Stimulated activated CD4-positive, alpha-beta T cell treated with anti-CD3 and anti-CD28 coated beads, Interleukin-2, amount 100 ng/mL, for 4 hours (primary cell): ENCODE measurements around the gene PIK3R4.

Source experiments
- DNase-seq: peaks from one replicate; pipeline ENCODE4 v3.0.0-alpha.2; 2020; ENCODE audit warnings: low read depth

PIK3R4 gene

GRCh38 chr3:130746246-130747039 is at the start of gene PIK3R4:
Gene PIK3R4 (minus strand): TSS chr3:130746829. CDS start chr3:130745218, 1,611 bp downstream.
- peak; percentile 96 for DNase-seq

- DNase-seq, result no peak
These were observed 48.8 kb upstream of the PIK3R4 start for GRCh38 chr3:130795396-130795795.

DNA sequence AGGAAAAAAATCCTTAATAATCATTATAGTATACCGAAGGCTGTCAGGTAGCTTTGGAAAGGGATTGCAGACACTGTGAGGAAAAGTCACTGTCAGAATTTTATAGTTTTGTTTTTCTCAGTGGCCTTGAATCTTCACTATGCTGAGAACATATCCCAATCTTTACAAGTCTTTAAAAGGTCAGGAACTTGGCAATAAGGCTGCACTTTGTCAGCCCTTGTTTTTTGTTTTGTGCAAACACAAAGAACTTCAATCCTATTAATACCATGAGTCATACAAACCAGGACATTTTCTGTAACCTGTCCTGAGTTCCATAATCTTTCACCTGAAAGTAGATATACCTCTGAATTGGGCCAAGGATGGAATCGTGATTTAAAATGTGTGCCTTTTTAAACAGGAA is 45.6 kb upstream of the PIK3R4 start:
- no peak for DNase-seq

DNA sequence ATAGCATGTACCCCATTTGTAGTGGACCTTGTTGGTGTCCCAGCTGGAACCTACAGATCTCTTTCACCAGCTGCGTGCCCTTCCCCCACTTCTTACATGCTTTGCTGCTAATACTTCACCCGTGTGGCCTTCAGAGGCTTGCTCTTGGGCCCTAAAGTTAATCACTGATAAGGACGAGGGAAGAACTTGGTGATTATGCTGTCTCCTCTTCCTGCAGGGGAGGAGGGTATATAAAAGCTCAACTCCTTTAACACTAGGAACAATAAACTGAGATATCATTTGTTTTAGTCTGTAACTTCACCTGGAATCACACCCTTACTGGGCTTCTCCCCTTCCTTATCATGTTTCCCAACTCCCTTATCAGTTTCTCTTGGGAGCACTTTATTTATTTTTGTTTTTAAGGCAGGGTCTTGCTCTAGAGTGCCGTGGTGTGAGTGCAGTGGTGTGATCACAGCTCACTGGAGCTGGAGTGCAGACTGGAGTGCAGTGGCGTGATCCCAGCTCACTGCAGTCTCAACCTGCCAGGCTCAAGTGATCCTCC is 43.2 kb upstream of the PIK3R4 start:
- DNase-seq, result no peak

GRCh38 chr3:130787422-130788068 is 40.9 kb upstream of the PIK3R4 start:
- no peak for DNase-seq

DNA sequence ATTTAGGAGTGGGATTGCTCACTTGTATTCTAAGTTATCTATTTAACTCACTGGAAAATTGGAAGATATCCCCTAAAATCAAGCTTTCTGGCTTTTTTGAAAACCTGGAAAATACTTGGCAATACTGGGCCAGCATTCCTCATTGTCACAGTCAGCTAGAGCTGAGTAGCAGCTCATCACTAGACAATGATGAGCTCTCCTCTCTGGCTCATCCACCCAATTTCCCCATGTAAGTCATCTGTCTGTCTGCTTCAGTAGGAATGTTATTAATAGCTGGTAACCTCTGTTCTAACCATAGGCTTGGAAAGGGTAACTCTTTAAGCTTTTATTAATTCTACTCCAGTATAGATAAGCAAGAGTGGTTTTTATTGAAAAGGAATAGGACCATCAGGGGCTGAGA is 39.7 kb upstream of the PIK3R4 start:
- no peak for DNase-seq

DNA sequence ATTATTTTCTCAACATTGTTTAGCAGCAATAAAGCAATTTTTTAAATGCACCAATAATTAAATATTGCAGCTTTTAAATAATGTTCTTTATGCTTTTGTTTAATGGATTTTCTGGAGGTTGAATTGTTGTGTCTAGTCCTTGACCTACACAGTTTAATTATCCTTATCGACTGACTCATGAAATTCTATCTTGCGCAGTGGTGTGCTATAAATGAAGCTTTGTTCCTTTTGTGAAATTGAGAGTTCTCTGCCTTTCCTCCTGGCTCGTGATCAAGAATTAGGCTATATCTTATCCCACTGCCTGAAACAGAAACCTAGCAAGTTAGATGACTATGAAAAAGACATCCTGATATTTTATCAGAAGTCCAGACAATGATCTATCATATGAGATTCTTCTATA is 37.0 kb upstream of the PIK3R4 start:
- no peak for DNase-seq

DNA sequence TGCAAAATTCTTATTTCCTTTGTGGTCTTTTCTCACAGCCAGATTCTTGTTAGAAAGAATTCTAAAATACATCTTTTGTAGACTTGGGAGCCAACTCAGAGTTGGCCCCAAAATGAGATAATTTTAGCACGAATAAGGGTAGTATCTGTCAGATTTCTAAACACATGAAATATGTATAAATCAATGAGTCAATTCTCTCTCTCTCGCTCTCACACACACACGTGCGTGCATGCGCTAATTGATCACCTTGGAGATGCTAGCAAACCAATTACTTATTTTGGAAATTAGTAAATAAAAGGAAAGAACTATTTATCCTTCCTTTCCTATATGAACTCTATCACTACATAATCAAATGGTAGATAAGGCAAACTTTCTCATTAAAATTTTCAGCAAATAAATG is 32.9 kb upstream of the PIK3R4 start:
- no peak for DNase-seq

DNA sequence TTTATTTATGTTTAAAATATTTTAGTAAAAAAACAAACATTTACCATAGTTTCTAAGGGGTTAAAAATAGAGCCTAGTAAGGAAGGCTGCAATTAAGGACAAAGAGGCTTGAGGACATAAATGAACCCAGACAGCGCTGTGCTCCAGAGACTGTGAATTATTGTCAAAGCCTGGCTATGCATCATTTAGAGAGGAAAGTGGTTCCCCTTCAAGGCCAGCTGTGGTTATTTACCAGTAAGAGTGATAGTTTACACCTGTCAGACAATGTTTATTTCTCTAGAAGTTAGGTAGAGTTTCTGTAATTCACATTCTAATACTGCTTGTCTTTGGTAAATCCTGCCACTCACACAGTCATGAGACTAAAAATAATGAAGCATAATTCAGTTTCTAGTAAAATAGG is 32.4 kb upstream of the PIK3R4 start:
- DNase-seq, result no peak

- DNase-seq, result no peak
These were observed 26.7 kb upstream of the PIK3R4 start for GRCh38 chr3:130773366-130773765.

DNA sequence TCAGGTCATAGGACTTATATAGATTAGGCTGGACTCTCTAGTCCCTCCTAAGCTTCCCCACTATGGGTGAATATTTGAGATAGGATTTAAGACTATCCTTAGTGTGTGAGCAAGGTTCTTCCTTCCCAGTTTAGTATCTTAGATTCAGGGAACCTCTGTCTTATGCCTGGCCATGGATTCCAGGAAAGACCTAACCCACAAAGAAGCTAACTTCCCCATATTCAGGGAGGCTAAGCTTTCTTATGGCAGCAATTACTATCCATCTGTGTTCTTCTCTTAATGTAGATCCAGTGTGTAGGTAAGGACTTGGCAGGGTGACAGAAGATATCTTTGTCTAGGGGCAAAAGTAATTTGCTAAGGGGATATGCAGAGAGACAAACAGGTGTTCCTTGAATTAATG is 25.5 kb upstream of the PIK3R4 start:
- DNase-seq, result no peak

- no peak for DNase-seq
These were observed 24.0 kb upstream of the PIK3R4 start for GRCh38 chr3:130770644-130771043.

- no peak for DNase-seq
These were observed 15.2 kb upstream of the PIK3R4 start for GRCh38 chr3:130761730-130762311.

GRCh38 chr3:130760922-130761321 is 14.3 kb upstream of the PIK3R4 start:
- DNase-seq, result no peak

DNA sequence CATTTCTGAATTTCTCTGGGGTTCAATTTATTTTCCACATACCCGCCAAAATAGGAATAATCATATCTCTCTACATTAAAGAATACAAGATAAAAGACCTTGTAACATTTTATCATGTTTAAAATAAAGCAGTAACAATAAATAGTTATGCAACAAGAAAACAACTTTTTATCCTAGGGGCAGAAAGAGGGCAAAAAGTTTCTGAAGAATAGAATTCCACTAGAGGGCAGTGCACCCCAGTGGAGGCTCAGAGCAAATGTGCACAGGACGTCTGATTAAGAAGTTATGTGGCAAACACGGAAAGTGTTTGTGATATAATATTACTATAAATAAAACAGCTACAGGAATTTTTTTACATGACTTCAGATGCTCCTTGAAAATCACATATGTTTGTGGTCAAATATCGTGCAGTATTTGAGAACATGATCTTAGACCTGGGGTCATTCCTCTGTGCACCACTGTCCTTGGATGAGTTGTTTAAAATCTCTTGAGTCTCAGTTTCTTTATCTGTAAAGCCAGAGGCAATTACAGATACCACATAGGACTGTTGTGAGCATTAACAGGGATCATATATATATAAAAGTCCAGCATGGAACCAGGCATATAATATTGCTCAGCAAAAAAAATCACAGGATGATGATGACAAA is 13.2 kb upstream of the PIK3R4 start:
- no peak for DNase-seq

DNA sequence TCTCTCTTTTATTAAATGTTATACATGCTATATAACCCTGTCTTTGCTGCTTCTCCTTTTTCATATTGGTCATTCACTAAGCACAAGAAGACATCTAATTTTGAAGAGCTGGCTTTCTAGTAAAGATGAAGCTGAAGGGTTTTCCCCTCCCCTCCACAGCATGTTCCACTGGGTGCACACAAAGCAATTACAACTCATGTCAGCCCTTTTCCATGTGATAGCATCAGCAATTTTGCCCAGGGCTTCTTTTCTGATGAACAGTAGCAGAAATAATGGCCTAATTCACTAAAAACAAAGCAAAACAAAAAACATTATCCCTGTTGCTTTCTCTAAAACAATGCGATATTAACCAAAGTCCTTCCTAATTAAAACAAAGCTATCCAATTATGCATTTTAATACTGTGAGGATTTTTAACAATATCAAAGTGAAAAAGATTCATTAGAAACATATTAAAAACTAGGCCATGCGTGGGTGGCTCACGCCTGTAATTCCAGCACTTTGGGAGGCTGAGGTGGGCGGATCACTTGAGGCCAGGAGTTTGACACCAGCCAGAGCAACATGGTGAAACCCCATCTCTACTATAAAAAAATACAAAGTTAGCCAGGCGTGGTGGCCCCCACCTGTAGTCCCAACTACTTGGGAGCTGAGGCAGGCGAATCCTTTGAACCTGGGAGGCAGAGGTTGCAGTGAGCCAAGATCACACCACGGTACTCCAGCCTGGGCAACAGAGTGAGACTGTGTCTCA is 12.2 kb upstream of the PIK3R4 start:
- no peak for DNase-seq

DNA sequence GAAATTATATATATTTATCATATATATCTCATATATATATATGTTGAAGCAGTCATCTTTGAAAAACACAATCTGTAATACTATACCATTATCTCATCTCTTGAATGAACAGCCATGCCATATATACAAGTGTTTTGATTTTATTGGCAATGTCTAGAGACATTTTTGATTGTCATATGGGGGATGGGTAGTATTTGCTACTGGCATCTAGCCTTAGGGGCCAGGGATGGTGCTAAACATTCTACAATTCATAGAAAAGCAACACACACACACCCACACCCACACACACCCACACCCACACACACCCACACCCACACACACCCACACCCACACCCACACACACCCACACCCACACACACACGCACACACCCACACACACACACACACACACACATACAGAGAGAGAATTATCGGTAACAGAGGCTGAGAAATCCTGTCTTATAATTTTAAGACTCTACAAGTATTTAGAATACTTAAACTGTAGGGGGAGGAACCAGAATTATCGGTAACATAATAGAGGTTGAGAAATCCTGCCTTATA is 11.1 kb upstream of the PIK3R4 start:
- DNase-seq, result no peak

DNA sequence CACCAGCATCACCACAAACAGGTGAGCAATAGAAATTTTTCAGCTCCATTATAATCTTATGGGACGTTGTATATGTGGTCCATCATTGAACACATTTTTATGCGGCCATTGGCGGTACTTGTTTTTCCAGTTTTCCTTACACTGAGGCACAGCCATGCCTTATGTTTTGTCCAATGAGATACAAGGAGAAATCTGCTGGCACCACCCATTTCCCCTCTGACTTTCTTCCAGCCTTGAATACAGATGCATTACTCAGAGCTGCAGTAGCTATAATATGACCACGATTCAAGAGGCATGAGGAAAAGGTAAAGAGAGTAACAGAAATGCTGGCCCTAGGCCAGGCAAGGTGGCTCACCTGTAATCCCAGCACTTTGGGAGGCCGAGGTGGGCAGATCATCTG is 9.0 kb upstream of the PIK3R4 start:
- no peak for DNase-seq

GRCh38 chr3:130748981-130749380 is 2.4 kb upstream of the PIK3R4 start:
- no peak for DNase-seq

DNA sequence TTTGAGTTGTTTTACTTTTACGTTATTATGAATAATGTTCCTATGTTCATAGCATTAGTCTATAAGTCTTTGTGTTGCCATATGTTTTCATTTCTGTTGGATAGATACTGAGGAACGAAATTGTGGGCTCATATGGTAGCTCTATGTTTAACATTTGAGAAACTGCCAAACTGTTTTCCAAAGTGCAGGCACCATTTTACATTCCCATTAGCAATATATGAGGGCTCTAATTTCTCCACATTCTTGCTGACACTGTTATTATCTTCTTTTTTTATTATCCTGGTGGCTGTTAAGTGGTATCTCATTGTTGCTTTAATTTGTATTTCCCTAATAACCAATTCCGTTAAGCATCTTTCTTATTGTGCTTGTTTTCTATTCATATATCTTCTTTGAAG is 1.8 kb upstream of the PIK3R4 start:
- no peak for DNase-seq

- no peak for DNase-seq
These were observed 3.3 kb downstream of the PIK3R4 start for GRCh38 chr3:130743354-130743753.
